H9 (cell line): Measurements from ENCODE around the gene ZNF234. TPM values are rescaled to one million over a fixed set of nuclear protein-coding genes. Genes with fewer than 3 reads are reported as not detected.

Source experiments
- DNase-seq: peaks from one replicate; pipeline ENCODE4 v3.0.0-alpha.2; 2017
- H2AFZ ChIP-seq: one replicate; pipeline ENCODE4 v1.6.1; 2013; ENCODE audit warnings: mild to moderate bottlenecking, low read length, control low read depth, moderate library complexity
- H2AK5ac ChIP-seq: 2 replicates; pipeline ENCODE4 v1.6.1; 2013; ENCODE audit warnings: low read length, control low read depth, mixed read lengths; ENCODE audit not compliant: insufficient read length
- H2BK120ac ChIP-seq: one replicate; pipeline ENCODE4 v1.6.1; 2013; ENCODE audit warnings: low read depth, mild to moderate bottlenecking, low read length, control low read depth, inconsistent platforms; ENCODE audit not compliant: poor library complexity, severe bottlenecking
- H2BK12ac ChIP-seq: 2 replicates; pipeline ENCODE4 v1.6.1; 2013; ENCODE audit warnings: low read length, control low read depth, mixed read lengths, low read depth; ENCODE audit not compliant: insufficient read length
- H2BK15ac ChIP-seq: 2 replicates; pipeline ENCODE4 v1.6.1; 2013; ENCODE audit warnings: low read depth, low read length, control low read depth
- H2BK20ac ChIP-seq: one replicate; pipeline ENCODE4 v1.6.1; 2013; ENCODE audit warnings: low read depth, mild to moderate bottlenecking, low read length, control low read depth, inconsistent platforms; ENCODE audit not compliant: poor library complexity, severe bottlenecking
- H2BK5ac ChIP-seq: 2 replicates; pipeline ENCODE4 v1.6.1; 2013; ENCODE audit warnings: low read length, control low read depth, mixed read lengths; ENCODE audit not compliant: insufficient read length
- H3K14ac ChIP-seq: 2 replicates; pipeline ENCODE4 v1.6.1; 2013; ENCODE audit warnings: low read length, control low read depth; ENCODE audit not compliant: insufficient read depth
- H3K18ac ChIP-seq: 2 replicates; pipeline ENCODE4 v1.6.1; 2013; ENCODE audit warnings: low read depth, mild to moderate bottlenecking, mixed read lengths, low read length, control low read depth; ENCODE audit not compliant: insufficient read length
- H3K23ac ChIP-seq: 2 replicates; pipeline ENCODE4 v1.6.1; 2013; ENCODE audit warnings: low read length, control low read depth, mixed read lengths, low read depth; ENCODE audit not compliant: insufficient read length
- H3K23me2 ChIP-seq: 2 replicates; pipeline ENCODE4 v1.6.1; 2013; ENCODE audit warnings: low read depth, mild to moderate bottlenecking, mixed read lengths, low read length, control low read depth; ENCODE audit not compliant: insufficient read length, poor library complexity, severe bottlenecking
- H3K27ac ChIP-seq: 2 replicates; pipeline ENCODE4 v1.5.1; 2013; ENCODE audit warnings: low read length, control low read depth, mixed read lengths, low read depth; ENCODE audit not compliant: insufficient read length
- H3K27me3 ChIP-seq: 2 replicates; pipeline ENCODE4 v1.6.1; 2013; ENCODE audit warnings: low read length, control low read depth, inconsistent platforms; ENCODE audit not compliant: insufficient read depth
- H3K4ac ChIP-seq: 2 replicates; pipeline ENCODE4 v1.6.1; 2013; ENCODE audit warnings: low read depth, mild to moderate bottlenecking, control low read depth, inconsistent platforms, low read length, moderate library complexity
- H3K4me1 ChIP-seq: 2 replicates; pipeline ENCODE4 v1.6.1; 2013; ENCODE audit warnings: low read length, control low read depth, inconsistent platforms; ENCODE audit not compliant: insufficient read depth
- H3K4me2 ChIP-seq: 2 replicates; pipeline ENCODE4 v1.6.1; 2013; ENCODE audit warnings: low read length, control low read depth, mixed read lengths; ENCODE audit not compliant: insufficient read length, insufficient read depth
- H3K56ac ChIP-seq: 2 replicates; pipeline ENCODE4 v1.6.1; 2013; ENCODE audit warnings: low read depth, mild to moderate bottlenecking, mixed read lengths, low read length, control low read depth; ENCODE audit not compliant: insufficient read length
- H3K79me1 ChIP-seq: 2 replicates; pipeline ENCODE4 v1.6.1; 2013; ENCODE audit warnings: low read depth, mild to moderate bottlenecking, moderate library complexity, low read length, control low read depth, inconsistent platforms; ENCODE audit not compliant: insufficient read depth, poor library complexity, severe bottlenecking
- H3K79me2 ChIP-seq: 2 replicates; pipeline ENCODE4 v1.6.1; 2013; ENCODE audit warnings: low read length, control low read depth, inconsistent platforms; ENCODE audit not compliant: insufficient read depth
- H3K9ac ChIP-seq: 2 replicates; pipeline ENCODE4 v1.6.1; 2013; ENCODE audit warnings: low read length, control low read depth, mixed read lengths; ENCODE audit not compliant: insufficient read length; ENCODE audit errors: extremely low read depth
- H3K9me3 ChIP-seq: one replicate; pipeline ENCODE4 v1.6.1; 2013; ENCODE audit warnings: low read depth, low read length, inconsistent platforms; ENCODE audit not compliant: control insufficient read depth
- H3T11ph ChIP-seq: one replicate; pipeline ENCODE4 v1.6.1; 2013; ENCODE audit warnings: mild to moderate bottlenecking, low read length, control low read depth, inconsistent platforms
- H4K20me1 ChIP-seq: one replicate; pipeline ENCODE4 v1.6.1; 2013; ENCODE audit not compliant: control insufficient read depth, insufficient read length, insufficient read depth
- H4K5ac ChIP-seq: 2 replicates; pipeline ENCODE4 v1.6.1; 2013; ENCODE audit warnings: low read depth, mild to moderate bottlenecking, mixed read lengths, low read length, control low read depth; ENCODE audit not compliant: insufficient read length
- H4K8ac ChIP-seq: replicated peaks from 2 replicates; pipeline ENCODE4 v1.6.1; 2013; ENCODE audit warnings: low read length, control low read depth, mixed read lengths, low read depth; ENCODE audit not compliant: insufficient read length
- H4K91ac ChIP-seq: 2 replicates; pipeline ENCODE4 v1.6.1; 2013; ENCODE audit warnings: low read depth, mild to moderate bottlenecking, moderate library complexity, mixed read lengths, low read length, control low read depth; ENCODE audit not compliant: insufficient read length
- H3K27ac Mint-ChIP-seq, 3 experiments: 2 replicates in 2 of 3; 3 replicates in 1 of 3; pipeline ENCODE4 v1.8.0; 2020 to 2021; ENCODE audit warnings: mixed read lengths in 3 of 3, mild to moderate bottlenecking in 1 of 3, moderate library complexity in 1 of 3
- H3K27me3 Mint-ChIP-seq: 2 replicates; pipeline ENCODE4 v1.8.0; 2021; ENCODE audit warnings: low read depth, mild to moderate bottlenecking, moderate library complexity, mixed read lengths
- H3K36me3 Mint-ChIP-seq, 3 experiments: 2 replicates in 2 of 3; 3 replicates in 1 of 3; pipeline ENCODE4 v1.8.0; 2020 to 2021; ENCODE audit warnings: low read depth in 3 of 3, mixed read lengths in 3 of 3; ENCODE audit not compliant: insufficient read depth in 1 of 3
- H3K4me1 Mint-ChIP-seq, 2 experiments: 2 replicates each; pipeline ENCODE4 v1.8.0; 2020; ENCODE audit warnings: mixed read lengths in 2 of 2
- H3K4me3 Mint-ChIP-seq, 2 experiments: 2 replicates in 1 of 2; 3 replicates in 1 of 2; pipeline ENCODE4 v1.8.0; 2020 to 2021; ENCODE audit warnings: mild to moderate bottlenecking in 2 of 2, mixed read lengths in 2 of 2, moderate library complexity in 1 of 2
- H3K9me3 Mint-ChIP-seq, 2 experiments: 2 replicates in 1 of 2; 3 replicates in 1 of 2; pipeline ENCODE4 v1.8.0; 2020; ENCODE audit warnings: mild to moderate bottlenecking in 2 of 2, mixed read lengths in 2 of 2, moderate library complexity in 1 of 2
- WGBS: extraction: QIAGEN DNeasy Blood & Tissue Kit; methylation state at CpG from one replicate; pipeline ENCODE4 v1.1.7; 2013; ENCODE audit warnings: missing lambda C conversion rate, low lambda C conversion rate, mixed read lengths; ENCODE audit not compliant: insufficient read length; ENCODE audit errors: extremely low coverage; 5-methylcytosine and 5-hydroxymethylcytosine counted together
- total RNA-seq: library from RNA; stranded (reverse); gene quantifications from 2 replicates; pipeline ENCODE4 v1.2.1, GENCODE V29; 2021
- TF ChIP-seq, protein P1 (sequence below): fragments of 200-600 bp; sonication (generic); conservative IDR thresholded peaks from 3 replicates; pipeline ENCODE4 v1.8.0; 2021; ENCODE audit warnings: antibody characterized with exemption, mild to moderate bottlenecking

ZNF234 gene
- total RNA-seq, 1 experiment from 2014 or later, result 12.4 TPM

DNA sequence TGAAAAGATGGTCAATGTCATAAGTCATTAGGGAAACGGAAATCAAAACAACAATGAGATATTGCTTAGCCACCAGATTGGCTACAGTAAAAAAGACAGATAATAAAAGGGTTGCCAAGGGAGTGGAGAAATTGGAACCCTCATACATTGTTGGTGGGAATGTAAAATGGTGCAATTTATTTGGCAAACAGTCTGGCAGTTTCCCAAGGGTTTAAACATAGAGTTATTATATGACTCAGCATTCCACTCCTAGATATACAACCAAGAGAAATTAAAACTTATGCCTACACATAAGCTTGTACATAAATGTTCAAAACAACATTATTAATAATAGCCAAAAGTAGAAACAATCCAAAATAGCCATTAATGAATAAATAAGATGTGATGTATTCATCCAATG is 61.1 kb downstream of the ZNF234 start:
- no peaks in the 10 kb centered on the region for H3K27me3 ChIP-seq
- H3K9me3 ChIP-seq, result no peaks in the 10 kb centered on the region
- no peak overlapping the region for H2AK5ac ChIP-seq
- no peak overlapping the region for H4K5ac ChIP-seq
- no peak overlapping the region for H3T11ph ChIP-seq
- H3K9me3 Mint-ChIP-seq, result peaks cover 45 to 53% of the 10 kb centered on the region in 2 experiments
- peaks cover 19% of the 10 kb centered on the region for H3K27me3 Mint-ChIP-seq
- H4K8ac ChIP-seq, result no peak overlapping the region
- H4K20me1 ChIP-seq, result no peaks in the 10 kb centered on the region
- H2BK120ac ChIP-seq, result no peak overlapping the region
- peaks cover 3 to 5% (median 4%) of the 10 kb centered on the region in 3 experiments; a peak in 6 of 7 replicates for H3K36me3 Mint-ChIP-seq
- TF ChIP-seq, protein P1, sequence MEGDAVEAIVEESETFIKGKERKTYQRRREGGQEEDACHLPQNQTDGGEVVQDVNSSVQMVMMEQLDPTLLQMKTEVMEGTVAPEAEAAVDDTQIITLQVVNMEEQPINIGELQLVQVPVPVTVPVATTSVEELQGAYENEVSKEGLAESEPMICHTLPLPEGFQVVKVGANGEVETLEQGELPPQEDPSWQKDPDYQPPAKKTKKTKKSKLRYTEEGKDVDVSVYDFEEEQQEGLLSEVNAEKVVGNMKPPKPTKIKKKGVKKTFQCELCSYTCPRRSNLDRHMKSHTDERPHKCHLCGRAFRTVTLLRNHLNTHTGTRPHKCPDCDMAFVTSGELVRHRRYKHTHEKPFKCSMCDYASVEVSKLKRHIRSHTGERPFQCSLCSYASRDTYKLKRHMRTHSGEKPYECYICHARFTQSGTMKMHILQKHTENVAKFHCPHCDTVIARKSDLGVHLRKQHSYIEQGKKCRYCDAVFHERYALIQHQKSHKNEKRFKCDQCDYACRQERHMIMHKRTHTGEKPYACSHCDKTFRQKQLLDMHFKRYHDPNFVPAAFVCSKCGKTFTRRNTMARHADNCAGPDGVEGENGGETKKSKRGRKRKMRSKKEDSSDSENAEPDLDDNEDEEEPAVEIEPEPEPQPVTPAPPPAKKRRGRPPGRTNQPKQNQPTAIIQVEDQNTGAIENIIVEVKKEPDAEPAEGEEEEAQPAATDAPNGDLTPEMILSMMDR, result no peak
- no peaks in the 10 kb centered on the region for H3K23me2 ChIP-seq
- H4K91ac ChIP-seq, result no peak overlapping the region
- H2BK5ac ChIP-seq, result no peak overlapping the region
- H3K4me1 Mint-ChIP-seq, result peaks cover 2 to 3% of the 10 kb centered on the region in 2 experiments; a peak in 3 of 4 replicates
- H3K18ac ChIP-seq, result no peak overlapping the region
- no peaks in the 10 kb centered on the region for H3K79me1 ChIP-seq
- H3K27ac ChIP-seq, result no peak overlapping the region
- H3K4me1 ChIP-seq, result no peaks in the 10 kb centered on the region
- no peak overlapping the region for H3K56ac ChIP-seq
- H3K79me2 ChIP-seq, result no peaks in the 10 kb centered on the region
- H3K4me3 Mint-ChIP-seq, result no peak overlapping the region; a peak in 1 of 5 replicates
- H3K27ac Mint-ChIP-seq, result no peak overlapping the region
- no peak overlapping the region for H3K23ac ChIP-seq
- H2BK15ac ChIP-seq, result no peak overlapping the region
- DNase-seq, result no peak
- no peak overlapping the region for H3K4me2 ChIP-seq
- no CpG with 5 or more reads among the region's 1 CpG for WGBS
- no peak overlapping the region for H3K4ac ChIP-seq
- H2BK20ac ChIP-seq, result no peak overlapping the region
- H3K9ac ChIP-seq, result no peak overlapping the region
- H2BK12ac ChIP-seq, result no peak overlapping the region
- H3K14ac ChIP-seq, result no peak overlapping the region
- H2AFZ ChIP-seq, result no peak overlapping the region
